Loucy (cell line): Measurements from ENCODE around the gene TXLNG.

Experiments
- H2AFZ ChIP-seq: fragments of 200-600 bp; sonication (generic); 2 replicates; pipeline ENCODE4 v1.6.0; 2016; ENCODE audit warnings: antibody characterized with exemption, mild to moderate bottlenecking, low read length, moderate library complexity
- H3F3A ChIP-seq: fragments of 200-600 bp; 2 replicates; pipeline ENCODE4 v1.6.0; 2016; ENCODE audit warnings: antibody characterized with exemption, low read depth, mild to moderate bottlenecking
- H3K27me3 ChIP-seq: fragments of 200-600 bp; sonication (generic); 2 replicates; pipeline ENCODE4 v1.6.1; 2014; ENCODE audit warnings: low read length, mild to moderate bottlenecking; ENCODE audit not compliant: insufficient read depth, poor library complexity, severe bottlenecking
- H3K36me3 ChIP-seq: fragments of 200-600 bp; sonication (generic); 2 replicates; pipeline ENCODE4 v1.6.1; 2016; ENCODE audit warnings: low read length; ENCODE audit not compliant: insufficient read depth
- H3K4me1 ChIP-seq: fragments of 200-600 bp; sonication (generic); 2 replicates; pipeline ENCODE4 v1.5.1; 2014; ENCODE audit warnings: low read length, mild to moderate bottlenecking; ENCODE audit not compliant: insufficient read depth, poor library complexity, severe bottlenecking
- H3K4me2 ChIP-seq: fragments of 200-600 bp; sonication (generic); 2 replicates; pipeline ENCODE4 v1.6.0; 2014; ENCODE audit warnings: antibody characterized with exemption, low read length, low read depth, mild to moderate bottlenecking; ENCODE audit not compliant: poor library complexity, severe bottlenecking
- H3K4me3 ChIP-seq: fragments of 200-600 bp; sonication (generic); 2 replicates; pipeline ENCODE4 v1.5.1; 2014; ENCODE audit warnings: low read length, mild to moderate bottlenecking, mixed read lengths; ENCODE audit not compliant: poor library complexity, severe bottlenecking
- H3K79me2 ChIP-seq: fragments of 200-600 bp; sonication (generic); 2 replicates; pipeline ENCODE4 v1.6.1; 2014; ENCODE audit warnings: low read length; ENCODE audit not compliant: insufficient read depth
- H3K9ac ChIP-seq: fragments of 200-600 bp; sonication (generic); 2 replicates; pipeline ENCODE4 v1.6.0; 2014; ENCODE audit warnings: mild to moderate bottlenecking, low read depth, low read length, moderate library complexity; ENCODE audit not compliant: poor library complexity, severe bottlenecking
- H3K9me2 ChIP-seq: fragments of 200-600 bp; sonication (generic); replicated peaks from 2 replicates; pipeline ENCODE4 v1.6.1; 2016; ENCODE audit warnings: low read depth, low read length, mixed read lengths
- H3K9me3 ChIP-seq: fragments of 200-600 bp; sonication (generic); 2 replicates; pipeline ENCODE4 v1.6.1; 2014; ENCODE audit warnings: mild to moderate bottlenecking, antibody characterized with exemption, low read length, low read depth; ENCODE audit not compliant: insufficient read depth
- H4K20me1 ChIP-seq: fragments of 200-600 bp; sonication (generic); 2 replicates; pipeline ENCODE4 v1.6.0; 2014; ENCODE audit warnings: antibody characterized with exemption, low read length, mild to moderate bottlenecking; ENCODE audit not compliant: insufficient read depth, poor library complexity, severe bottlenecking
- EZH2phosphoT487 ChIP-seq: fragments of 200-600 bp; IDR thresholded peaks from 2 replicates; pipeline ENCODE4 v1.6.1; 2018; ENCODE audit warnings: antibody characterized with exemption, mild to moderate bottlenecking, moderate library complexity, borderline replicate concordance
- TF ChIP-seq, protein P1 (sequence below): fragments of 200-600 bp; sonication (generic); conservative IDR thresholded peaks from 2 replicates; pipeline ENCODE4 v1.5.1; 2014; ENCODE audit warnings: mild to moderate bottlenecking, antibody characterized with exemption, low read length

TXLNG gene

DNA sequence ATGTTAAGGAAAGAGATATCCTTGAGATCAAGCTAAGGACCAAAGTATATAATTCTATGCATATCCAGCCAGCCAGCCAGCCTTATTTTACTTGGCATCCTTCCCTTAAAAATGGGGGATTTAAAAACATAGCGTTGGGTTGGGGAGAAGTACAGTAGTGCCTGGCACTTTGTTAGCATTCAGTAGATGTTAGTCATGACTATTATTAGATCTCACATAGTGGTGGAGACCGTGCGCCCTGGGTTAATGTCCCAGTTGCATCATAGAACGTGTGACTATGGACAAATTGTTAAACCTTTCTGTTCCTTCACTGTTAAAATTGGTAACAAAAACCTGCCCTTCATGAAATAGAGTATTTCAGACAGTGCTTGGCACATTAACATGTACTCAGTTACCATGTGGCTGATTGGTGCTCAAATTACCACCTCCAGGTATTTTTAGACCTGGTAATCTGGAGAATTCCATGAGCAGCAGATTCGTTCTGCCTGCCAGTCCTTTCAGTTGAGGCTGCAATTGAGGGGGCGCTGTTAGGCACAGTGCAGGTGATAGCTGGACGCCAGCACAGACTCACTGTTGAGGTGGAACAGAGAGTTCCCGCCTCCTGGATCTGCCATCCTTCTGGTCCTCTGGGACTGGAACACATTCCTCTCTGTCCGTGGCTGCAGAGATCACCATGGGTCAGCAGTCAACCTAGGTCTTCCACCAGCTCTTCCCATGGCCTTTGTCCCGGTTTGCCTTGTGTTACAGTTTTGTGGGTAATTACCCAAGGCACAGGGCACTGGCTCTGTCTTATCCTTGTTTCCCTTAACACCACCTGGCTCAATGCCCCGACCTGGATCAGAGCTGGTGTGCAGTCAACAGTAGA, 52.2 kb downstream of the TXLNG start:
- no peaks in the 10 kb centered on the region for H3K9me3 ChIP-seq
- peaks cover 38% of the 10 kb centered on the region; the same call in 1 of the 2 replicates for H3K36me3 ChIP-seq
- no peaks in the 10 kb centered on the region for H3K9me2 ChIP-seq
- no peak overlapping the region for H3K4me3 ChIP-seq
- no peaks in the 10 kb centered on the region for H3K79me2 ChIP-seq
- no peak overlapping the region for H2AFZ ChIP-seq
- H3K27me3 ChIP-seq: no peaks in the 10 kb centered on the region
- H3F3A ChIP-seq: no peaks in the 10 kb centered on the region
- no peaks in the 10 kb centered on the region for H3K4me1 ChIP-seq
- no peak for TF ChIP-seq EZH2phosphoT487
- TF ChIP-seq, protein P1, sequence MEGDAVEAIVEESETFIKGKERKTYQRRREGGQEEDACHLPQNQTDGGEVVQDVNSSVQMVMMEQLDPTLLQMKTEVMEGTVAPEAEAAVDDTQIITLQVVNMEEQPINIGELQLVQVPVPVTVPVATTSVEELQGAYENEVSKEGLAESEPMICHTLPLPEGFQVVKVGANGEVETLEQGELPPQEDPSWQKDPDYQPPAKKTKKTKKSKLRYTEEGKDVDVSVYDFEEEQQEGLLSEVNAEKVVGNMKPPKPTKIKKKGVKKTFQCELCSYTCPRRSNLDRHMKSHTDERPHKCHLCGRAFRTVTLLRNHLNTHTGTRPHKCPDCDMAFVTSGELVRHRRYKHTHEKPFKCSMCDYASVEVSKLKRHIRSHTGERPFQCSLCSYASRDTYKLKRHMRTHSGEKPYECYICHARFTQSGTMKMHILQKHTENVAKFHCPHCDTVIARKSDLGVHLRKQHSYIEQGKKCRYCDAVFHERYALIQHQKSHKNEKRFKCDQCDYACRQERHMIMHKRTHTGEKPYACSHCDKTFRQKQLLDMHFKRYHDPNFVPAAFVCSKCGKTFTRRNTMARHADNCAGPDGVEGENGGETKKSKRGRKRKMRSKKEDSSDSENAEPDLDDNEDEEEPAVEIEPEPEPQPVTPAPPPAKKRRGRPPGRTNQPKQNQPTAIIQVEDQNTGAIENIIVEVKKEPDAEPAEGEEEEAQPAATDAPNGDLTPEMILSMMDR: no peak
- no peak overlapping the region for H3K4me2 ChIP-seq
- no peaks in the 10 kb centered on the region for H4K20me1 ChIP-seq
- H3K9ac ChIP-seq: no peak overlapping the region

DNA sequence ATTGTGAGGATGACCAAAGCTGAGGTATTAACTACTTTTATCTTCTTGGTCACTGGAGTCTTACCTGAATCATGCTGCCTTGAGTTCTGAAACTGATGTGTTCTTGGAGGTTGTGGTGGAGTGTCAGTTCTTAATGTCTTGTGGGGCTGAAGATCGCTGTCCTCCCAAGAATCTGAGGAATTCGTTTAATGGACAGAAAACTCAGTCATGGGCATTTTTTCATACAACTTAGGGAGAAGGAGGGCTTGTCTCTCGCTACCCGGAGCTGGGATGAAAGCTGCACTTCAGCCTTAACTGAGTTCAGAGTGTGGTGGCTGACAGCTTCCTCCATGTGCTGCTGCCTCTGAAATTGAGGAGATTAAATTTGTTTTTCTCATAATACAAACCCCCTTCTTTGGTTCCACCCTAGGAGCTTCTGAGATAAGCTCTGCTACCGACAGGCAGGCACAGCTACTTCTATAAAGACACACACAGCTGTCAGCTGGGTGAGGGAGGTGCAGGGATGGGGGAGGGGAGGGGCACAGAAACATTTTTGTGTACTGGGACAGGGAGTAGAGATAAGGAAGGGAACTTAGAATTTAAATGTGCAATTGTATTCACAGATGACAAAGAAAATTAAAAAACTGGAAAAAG, 53.1 kb downstream of the TXLNG start:
- no peaks in the 10 kb centered on the region for H3K9me2 ChIP-seq
- no peak overlapping the region for H3K4me2 ChIP-seq
- H3K27me3 ChIP-seq: no peaks in the 10 kb centered on the region
- H2AFZ ChIP-seq: no peak overlapping the region
- no peaks in the 10 kb centered on the region for H3K4me1 ChIP-seq
- no peaks in the 10 kb centered on the region for H3K79me2 ChIP-seq
- no peak overlapping the region for H3K9ac ChIP-seq
- TF ChIP-seq EZH2phosphoT487: no peak
- TF ChIP-seq, protein P1: no peak
- no peak overlapping the region for H3K4me3 ChIP-seq
- H3K9me3 ChIP-seq: no peaks in the 10 kb centered on the region
- H3K36me3 ChIP-seq: peaks cover 45% of the 10 kb centered on the region; the same call in 1 of the 2 replicates
- H3F3A ChIP-seq: no peaks in the 10 kb centered on the region
- H4K20me1 ChIP-seq: no peaks in the 10 kb centered on the region

DNA sequence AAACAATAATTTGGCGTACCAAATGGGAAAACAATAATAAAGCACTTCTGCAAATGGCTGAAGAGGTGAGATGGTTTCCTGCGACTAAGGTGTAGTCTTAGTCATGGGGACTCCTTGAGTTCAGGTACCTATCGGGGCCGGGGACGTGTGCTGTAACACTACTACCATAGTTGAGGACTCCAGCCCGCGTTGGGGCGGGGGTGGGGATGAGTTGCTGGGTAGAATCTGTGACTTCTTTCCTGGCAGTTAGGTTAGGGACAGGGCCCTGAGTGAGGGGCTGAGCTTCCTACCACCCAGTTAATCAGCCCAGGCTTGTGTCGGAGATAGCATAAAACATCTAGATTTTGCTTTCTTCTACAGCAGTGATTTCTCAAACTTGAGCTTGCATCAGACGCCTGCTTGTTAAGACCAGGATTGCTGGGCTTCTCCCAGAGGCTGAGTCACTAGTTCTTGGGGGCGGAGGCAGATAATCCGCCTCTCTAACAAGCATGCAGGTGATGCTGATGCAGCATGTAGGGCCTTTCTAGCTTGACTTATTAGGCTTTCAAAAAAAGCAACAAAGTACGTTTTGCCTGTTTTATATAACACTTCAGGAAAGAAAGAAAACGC, 53.7 kb downstream of the TXLNG start:
- no peak overlapping the region for H3K9ac ChIP-seq
- no peaks in the 10 kb centered on the region for H3K27me3 ChIP-seq
- no peaks in the 10 kb centered on the region for H4K20me1 ChIP-seq
- H3K4me3 ChIP-seq: no peak overlapping the region
- H3K4me1 ChIP-seq: no peaks in the 10 kb centered on the region
- no peaks in the 10 kb centered on the region for H3K79me2 ChIP-seq
- TF ChIP-seq EZH2phosphoT487: no peak
- TF ChIP-seq, protein P1: no peak
- peaks cover 52% of the 10 kb centered on the region; the same call in 1 of the 2 replicates for H3K36me3 ChIP-seq
- no peaks in the 10 kb centered on the region for H3K9me3 ChIP-seq
- no peak overlapping the region for H2AFZ ChIP-seq
- H3F3A ChIP-seq: no peaks in the 10 kb centered on the region
- no peaks in the 10 kb centered on the region for H3K9me2 ChIP-seq
- no peak overlapping the region for H3K4me2 ChIP-seq
